Measurements from ENCODE around the gene CACHD1.
A peak's percentile ranks its signal among the peaks of the same experiment; 100 is the strongest.

The CACHD1 gene

GRCh38 chr1:64474133-64474532 is 4.2 kb downstream of the CACHD1 start:
- DNase-seq: no peak

GRCh38 chr1:64474665-64475439 is 4.9 kb downstream of the CACHD1 start:
- no peak for DNase-seq

GRCh38 chr1:64476251-64476952 is 6.5 kb downstream of the CACHD1 start:
- DNase-seq: no peak

- DNase-seq: no peak
These were observed 8.9 kb downstream of the CACHD1 start for GRCh38 chr1:64478594-64479470.

- DNase-seq: no peak
These were observed 9.9 kb downstream of the CACHD1 start for GRCh38 chr1:64479874-64480273.

GRCh38 chr1:64480999-64481772 is 11.3 kb downstream of the CACHD1 start:
- no peak for DNase-seq

GRCh38 chr1:64482128-64482527 is 12.2 kb downstream of the CACHD1 start:
- DNase-seq: no peak

GRCh38 chr1:64482720-64483119 is 12.8 kb downstream of the CACHD1 start:
- no peak for DNase-seq

- DNase-seq: no peak
These were observed 13.9 kb downstream of the CACHD1 start for GRCh38 chr1:64483731-64484414.

- peak; percentile 62 for DNase-seq
These were observed 14.7 kb downstream of the CACHD1 start for GRCh38 chr1:64484651-64485050.

- DNase-seq: no peak
These were observed 16.3 kb downstream of the CACHD1 start for GRCh38 chr1:64486193-64486592.

- no peak for DNase-seq
These were observed 17.1 kb downstream of the CACHD1 start for GRCh38 chr1:64487061-64487460.

GRCh38 chr1:64488862-64489261 is 18.9 kb downstream of the CACHD1 start:
- no peak for DNase-seq

- no peak for DNase-seq
These were observed 19.8 kb downstream of the CACHD1 start for GRCh38 chr1:64489707-64490106.

- no peak for DNase-seq
These were observed 20.4 kb downstream of the CACHD1 start for GRCh38 chr1:64490213-64490818.

GRCh38 chr1:64492424-64492823 is 22.5 kb downstream of the CACHD1 start:
- no peak for DNase-seq

GRCh38 chr1:64493831-64494230 is 23.9 kb downstream of the CACHD1 start:
- DNase-seq: peak; percentile 57

- no peak for DNase-seq
These were observed 24.7 kb downstream of the CACHD1 start for GRCh38 chr1:64494659-64495058.

GRCh38 chr1:64495878-64496277 is 25.9 kb downstream of the CACHD1 start:
- no peak for DNase-seq

GRCh38 chr1:64496606-64497005 is 26.7 kb downstream of the CACHD1 start:
- DNase-seq: no peak

GRCh38 chr1:64497088-64497883 is 27.4 kb downstream of the CACHD1 start:
- DNase-seq: no peak

Measured in eye (tissue), 1 donor.